WTC11 (cell line): ENCODE results near the gene ORM1. TPM values are rescaled to one million over a fixed set of nuclear protein-coding genes. Genes with fewer than 3 reads are reported as not detected.

Experiments
- ATAC-seq: fragments of 200-7000 bp; cut with Tn5 transposase; 2 replicates; pipeline ENCODE4 v1.10.0; 2021; ENCODE audit warnings: mild to moderate bottlenecking, moderate library complexity
- CTCF ChIA-PET: fragments of 300-600 bp; sonication (Branson Sonifier 250); formaldehyde crosslinking; loops from one replicate; lab custom pipeline; 2021; ENCODE audit warnings: antibody characterized with exemption; lab: Charles Lee
- POLR2A ChIA-PET: fragments of 350-600 bp; sonication (Branson Sonifier 250); formaldehyde crosslinking; loops from one replicate; lab custom pipeline; 2021; ENCODE audit warnings: antibody characterized with exemption; lab: Charles Lee
- DNase-seq: peaks from one replicate; pipeline ENCODE4 v3.0.0; 2021; ENCODE audit warnings: low spot score
- H3K27ac Mint-ChIP-seq: 2 replicates; pipeline ENCODE4 v1.8.0; 2021; ENCODE audit warnings: mixed read lengths
- H3K27me3 Mint-ChIP-seq: 2 replicates; pipeline ENCODE4 v1.8.0; 2021; ENCODE audit warnings: low read depth, mild to moderate bottlenecking, moderate library complexity, mixed read lengths
- H3K36me3 Mint-ChIP-seq: 2 replicates; pipeline ENCODE4 v1.8.0; 2021; ENCODE audit warnings: mixed read lengths
- H3K4me1 Mint-ChIP-seq: 2 replicates; pipeline ENCODE4 v1.8.0; 2022; ENCODE audit warnings: mixed read lengths
- H3K4me3 Mint-ChIP-seq: 2 replicates; pipeline ENCODE4 v1.8.0; 2021; ENCODE audit warnings: mild to moderate bottlenecking, moderate library complexity, mixed read lengths
- H3K9me3 Mint-ChIP-seq: 2 replicates; pipeline ENCODE4 v1.8.0; 2021; ENCODE audit warnings: mixed read lengths
- ATF2 ChIP-seq: sonication (generic); formaldehyde crosslinking; IDR thresholded peaks from 2 replicates; pipeline ENCODE4 v1.8.1; 2022; ENCODE audit warnings: low read depth, missing genetic modification reagents, borderline replicate concordance
- EMX1 ChIP-seq: fragments of 250-450 bp; sonication (Bioruptor Pico); IDR thresholded peaks from 2 replicates; pipeline ENCODE4 v1.8.0; 2021; ENCODE audit warnings: mild to moderate bottlenecking
- FOXK1 ChIP-seq: sonication (generic); formaldehyde crosslinking; IDR thresholded peaks from 2 replicates; pipeline ENCODE4 v1.8.0; 2022; ENCODE audit warnings: mild to moderate bottlenecking, moderate library complexity, missing genetic modification reagents
- FOXP4 ChIP-seq: sonication (generic); formaldehyde crosslinking; IDR thresholded peaks from 2 replicates; pipeline ENCODE4 v1.8.0; 2022; ENCODE audit warnings: mild to moderate bottlenecking, missing genetic modification reagents
- JUN ChIP-seq: sonication (generic); formaldehyde crosslinking; IDR thresholded peaks from 2 replicates; pipeline ENCODE4 v1.8.0; 2023; ENCODE audit warnings: mild to moderate bottlenecking, missing genetic modification reagents
- MAX ChIP-seq: sonication (generic); formaldehyde crosslinking; IDR thresholded peaks from 2 replicates; pipeline ENCODE4 v1.8.0; 2022; ENCODE audit warnings: mild to moderate bottlenecking, missing genetic modification reagents
- MXD4 ChIP-seq: fragments of 250-450 bp; sonication (Bioruptor Pico); IDR thresholded peaks from 2 replicates; pipeline ENCODE4 v1.8.0; 2021; ENCODE audit warnings: mild to moderate bottlenecking, moderate library complexity, borderline replicate concordance
- OVOL2 ChIP-seq: fragments of 250-450 bp; sonication (Bioruptor Pico); IDR thresholded peaks from 2 replicates; pipeline ENCODE4 v1.9.0; 2021; ENCODE audit warnings: mild to moderate bottlenecking, borderline replicate concordance
- PREB ChIP-seq: sonication (generic); formaldehyde crosslinking; IDR thresholded peaks from 2 replicates; pipeline ENCODE4 v1.8.1; 2022; ENCODE audit warnings: mild to moderate bottlenecking, missing genetic modification reagents, moderate library complexity, borderline replicate concordance
- SP1 ChIP-seq: sonication (generic); formaldehyde crosslinking; conservative IDR thresholded peaks from 2 replicates; pipeline ENCODE4 v1.8.1; 2022; ENCODE audit warnings: missing genetic modification reagents
- USF1 ChIP-seq: sonication (generic); formaldehyde crosslinking; IDR thresholded peaks from 2 replicates; pipeline ENCODE4 v1.8.0; 2022; ENCODE audit warnings: mild to moderate bottlenecking, missing genetic modification reagents
- ZNF219 ChIP-seq: sonication (generic); formaldehyde crosslinking; IDR thresholded peaks from 2 replicates; pipeline ENCODE4 v1.8.0; 2023; ENCODE audit warnings: missing genetic modification reagents, mild to moderate bottlenecking, borderline replicate concordance
- ZNF232 ChIP-seq: sonication (generic); formaldehyde crosslinking; IDR thresholded peaks from 2 replicates; pipeline ENCODE4 v1.8.0; 2022; ENCODE audit warnings: mild to moderate bottlenecking, missing genetic modification reagents
- ZNF263 ChIP-seq: sonication (generic); formaldehyde crosslinking; IDR thresholded peaks from 2 replicates; pipeline ENCODE4 v1.8.1; 2022; ENCODE audit warnings: low read depth, mild to moderate bottlenecking, moderate library complexity, missing genetic modification reagents
- ZNF281 ChIP-seq: sonication (generic); formaldehyde crosslinking; IDR thresholded peaks from 2 replicates; pipeline ENCODE4 v1.8.0; 2023; ENCODE audit warnings: mild to moderate bottlenecking, missing genetic modification reagents
- total RNA-seq: library from RNA; stranded (reverse); gene quantifications from 3 replicates; pipeline ENCODE4 v1.2.3, GENCODE V29; 2021

The ORM1 gene
- total RNA-seq, 1 experiment from 2014 or later, result 3.9 TPM

GRCh38 chr9:114312513-114312875 lies 10.4 kb upstream of the ORM1 start:
- Mint-ChIP-seq H3K27me3 (no peaks in the 10 kb centered on the region; the same call in 1 of the 2 replicates), H3K4me3 (no peak overlapping the region), H3K9me3 (peaks cover 5% of the 10 kb centered on the region; the same call in 1 of the 2 replicates), H3K36me3 (peaks cover 7% of the 10 kb centered on the region; the same call in 1 of the 2 replicates), H3K4me1 (0 out of 2 replicates have a peak, but pooled peaks cover 3% of the 10 kb centered on the region), H3K27ac (no peak overlapping the region; the same call in 1 of the 2 replicates)
- CTCF ChIA-PET, result no interaction called here
- POLR2A ChIA-PET, result no interaction called here
- no peak for ATAC-seq
- TF ChIP-seq EMX1, result no peak
- TF ChIP-seq USF1 (CRISPR knock-in tag), result no peak
- no peak for TF ChIP-seq PREB (CRISPR knock-in tag)
- no peak for TF ChIP-seq JUN (CRISPR knock-in tag)
- no peak for TF ChIP-seq MAX (CRISPR knock-in tag)
- no peak for TF ChIP-seq FOXP4 (CRISPR knock-in tag)
- TF ChIP-seq ZNF263, result no peak
- no peak for TF ChIP-seq ZNF281
- TF ChIP-seq FOXK1, result no peak
- DNase-seq, result no peak

- ChIA-PET POLR2A (no interaction called here), CTCF (interaction anchor here (1.2 to 1.8 kb wide), 3 partner anchors 22 to 230 kb away, joined by 3 to 10 read pairs (median 3); no protein-coding TSS in a partner anchor)
- Mint-ChIP-seq H3K4me3 (no peak overlapping the region), H3K36me3 (0 out of 2 replicates have a peak, but pooled peaks cover 4% of the 10 kb centered on the region), H3K4me1 (0 out of 2 replicates have a peak, but pooled peaks cover 3% of the 10 kb centered on the region), H3K27ac (no peak overlapping the region), H3K27me3 (no peaks in the 10 kb centered on the region; the same call in 1 of the 2 replicates), H3K9me3 (peaks cover 5% of the 10 kb centered on the region; the same call in 1 of the 2 replicates)
- DNase-seq (no peak), ATAC-seq (no peak)
- no peak for TF ChIP-seq ZNF219 (CRISPR knock-in tag)
- no peak for TF ChIP-seq SP1 (CRISPR knock-in tag)
- no peak for TF ChIP-seq MXD4 (CRISPR knock-in tag)
- no peak for TF ChIP-seq OVOL2
- TF ChIP-seq ZNF232 (CRISPR knock-in tag), result no peak
- TF ChIP-seq ATF2 (CRISPR knock-in tag), result no peak
Measured at GRCh38 chr9:114313186-114313585, 9.7 kb upstream of the ORM1 start.
